ENCODE data around the gene MYO18B.

GRCh38 chr22:25892678-25893077 is 150.7 kb downstream of the MYO18B start:
- TF ChIP-seq CSDC2 (CRISPR knock-in tag; IDR thresholded peaks at IDR 0.05): no peak
- TF ChIP-seq ESRRG (CRISPR knock-in tag; IDR thresholded peaks at IDR 0.05): no peak
- TF ChIP-seq SNAI2 (CRISPR knock-in tag; IDR thresholded peaks at IDR 0.05): no peak
- no peak for TF ChIP-seq POU6F1 (CRISPR knock-in tag; IDR thresholded peaks at IDR 0.05; ENCODE audit: borderline replicate concordance, low read depth)
- TF ChIP-seq CREB5 (CRISPR knock-in tag; IDR thresholded peaks at IDR 0.05; ENCODE audit: low read depth): no peak
- no peak for TF ChIP-seq ZNF565 (CRISPR knock-in tag; conservative IDR thresholded peaks at IDR 0.05; ENCODE audit: low read depth)
- TF ChIP-seq CSRNP3 (CRISPR knock-in tag; IDR thresholded peaks at IDR 0.05): no peak
- TF ChIP-seq ZFP3 (CRISPR knock-in tag; IDR thresholded peaks at IDR 0.05): no peak
- TF ChIP-seq ZNF70 (CRISPR knock-in tag; IDR thresholded peaks at IDR 0.05): no peak
- no peak for TF ChIP-seq ZC3H10 (CRISPR knock-in tag; IDR thresholded peaks at IDR 0.05)
- no peak for TF ChIP-seq TOX (CRISPR knock-in tag; IDR thresholded peaks at IDR 0.05; ENCODE audit: borderline replicate concordance)
- TF ChIP-seq TSHZ2 (CRISPR knock-in tag; IDR thresholded peaks at IDR 0.05): no peak
- TF ChIP-seq ARNTL (CRISPR knock-in tag; IDR thresholded peaks at IDR 0.05; ENCODE audit: borderline replicate concordance, low read depth): no peak
- TF ChIP-seq ISL1 (CRISPR knock-in tag; IDR thresholded peaks at IDR 0.05): no peak
